Endothelial cell of umbilical vein (primary cell): ENCODE measurements around the gene MC4R. TPM values are rescaled to one million over a fixed set of nuclear protein-coding genes. Genes with fewer than 3 reads are reported as not detected.

Source experiments
- BruUV-seq: library from RNA; stranded (reverse); fragments of 400-500 nt; replicated peaks from 2 replicates; lab custom pipeline; 2021; lab: Mats Ljungman, UMichigan
- CTCF ChIA-PET: fragments of 300-600, 350-600 bp; sonication (Branson Sonifier 250); formaldehyde crosslinking; loops from one replicate; lab custom pipeline; 2021; ENCODE audit warnings: antibody characterized with exemption, inconsistent platforms; lab: Charles Lee
- POLR2A ChIA-PET: fragments of 300-600, 350-600 bp; sonication (Branson Sonifier 250); formaldehyde crosslinking; loops from one replicate; lab custom pipeline; 2021; ENCODE audit warnings: antibody characterized with exemption, inconsistent platforms; lab: Charles Lee
- DNase-seq: peaks from one replicate; pipeline ENCODE4 v3.0.0-alpha.2; 2011; ENCODE audit warnings: low read depth, low spot score
- FAIRE-seq: peaks from 2 replicates; lab custom pipeline; 2011; peaks lifted over from hg19 to GRCh38; lab: Jason Lieb, UNC
- H2AFZ ChIP-seq: 2 replicates; pipeline ENCODE4 v1.6.0; 2012; ENCODE audit warnings: low read depth, low read length, control low read depth, inconsistent platforms
- H3K27ac ChIP-seq: 2 replicates; pipeline ENCODE4 v1.5.1; 2011; ENCODE audit warnings: low read depth, mild to moderate bottlenecking, control low read depth, low read length, moderate library complexity; ENCODE audit not compliant: insufficient read depth
- H3K27me3 ChIP-seq, 2 experiments: 2 replicates each; pipeline versions ENCODE4 v1.6.0 to v1.6.1; 2011; ENCODE audit warnings: low read length in 2 of 2, mixed read lengths in 1 of 2; ENCODE audit not compliant: control insufficient read depth in 2 of 2, insufficient read depth in 2 of 2
- H3K36me3 ChIP-seq, 2 experiments: 2 replicates in 1 of 2; 3 replicates in 1 of 2; pipeline ENCODE4 v1.5.1; 2011; ENCODE audit warnings: low read length in 2 of 2, mild to moderate bottlenecking in 1 of 2, moderate library complexity in 1 of 2; ENCODE audit not compliant: control insufficient read depth in 2 of 2, insufficient read depth in 2 of 2; ENCODE audit errors: extremely low read depth in 1 of 2
- H3K4me1 ChIP-seq: 3 replicates; pipeline ENCODE4 v1.5.1; 2011; ENCODE audit warnings: mild to moderate bottlenecking, low read length; ENCODE audit not compliant: control insufficient read depth, insufficient read depth; ENCODE audit errors: extremely low read depth
- H3K4me2 ChIP-seq: 2 replicates; pipeline ENCODE4 v1.6.1; 2011; ENCODE audit warnings: low read length, control low read depth, mixed read lengths; ENCODE audit not compliant: insufficient read depth
- H3K4me3 ChIP-seq, 3 experiments: fragments of 200-600 bp in 1 of 3; sonication (generic), shearing (Covaris generic) in 1 of 3; replicated peaks in 1 of 3; 2 replicates each; pipeline ENCODE4 v1.5.1; 2011 to 2016; ENCODE audit warnings: control low read depth in 3 of 3, low read length in 3 of 3, mild to moderate bottlenecking in 2 of 3, inconsistent platforms in 1 of 3, low read depth in 1 of 3, moderate library complexity in 1 of 3; ENCODE audit not compliant: insufficient read depth in 1 of 3
- H3K79me2 ChIP-seq: 2 replicates; pipeline ENCODE4 v1.6.0; 2012; ENCODE audit warnings: low read length, inconsistent platforms; ENCODE audit not compliant: control insufficient read depth, insufficient read depth
- H3K9ac ChIP-seq: replicated peaks from 2 replicates; pipeline ENCODE3; 2011; ENCODE audit warnings: low read length, control low read depth; ENCODE audit not compliant: insufficient read depth; ENCODE audit errors: extremely low read depth
- H3K9me1 ChIP-seq: replicated peaks from 3 replicates; pipeline ENCODE4 v1.6.0; 2011; ENCODE audit warnings: mild to moderate bottlenecking, low read length; ENCODE audit not compliant: control insufficient read depth, insufficient read depth; ENCODE audit errors: extremely low read depth
- H3K9me3 ChIP-seq: replicated peaks from 2 replicates; pipeline ENCODE4 v1.5.1; 2012; ENCODE audit warnings: low read length, inconsistent platforms; ENCODE audit not compliant: control insufficient read depth, insufficient read depth
- H4K20me1 ChIP-seq: replicated peaks from 2 replicates; pipeline ENCODE3; 2011; ENCODE audit warnings: mild to moderate bottlenecking, low read length; ENCODE audit not compliant: control insufficient read depth, insufficient read depth; ENCODE audit errors: extremely low read depth
- CTCF ChIP-seq, 2 donors: IDR thresholded peaks; 1 replicate in 1 of 2; 2 replicates in 1 of 2; pipeline ENCODE4 v1.5.1; 2011; ENCODE audit warnings: low read length in 2 of 2, mild to moderate bottlenecking in 2 of 2, moderate library complexity in 2 of 2, control low read depth in 1 of 2, inconsistent platforms in 1 of 2, low read depth in 1 of 2; ENCODE audit not compliant: insufficient read depth in 1 of 2; ENCODE audit errors: extremely low read depth in 1 of 2
- EZH2 ChIP-seq: IDR thresholded peaks from 2 replicates; pipeline ENCODE4 v1.6.1; 2012; ENCODE audit warnings: borderline replicate concordance, low read depth, mild to moderate bottlenecking, moderate library complexity, low read length, inconsistent platforms; ENCODE audit not compliant: severe bottlenecking
- FOS ChIP-seq: IDR thresholded peaks from 2 replicates; pipeline ENCODE4 v1.6.1; 2011; ENCODE audit warnings: mild to moderate bottlenecking, low read length, moderate library complexity, borderline replicate concordance; ENCODE audit not compliant: insufficient read depth
- GATA2 ChIP-seq: IDR thresholded peaks from 2 replicates; pipeline ENCODE4 v1.7.0; 2011; ENCODE audit warnings: low read depth, mild to moderate bottlenecking, moderate library complexity, mixed read lengths, low read length; ENCODE audit not compliant: insufficient read length, insufficient read depth
- JUN ChIP-seq: IDR thresholded peaks from 2 replicates; pipeline ENCODE4 v1.6.1; 2011; ENCODE audit warnings: borderline replicate concordance, low read depth; ENCODE audit not compliant: insufficient read length, insufficient read depth
- MAX ChIP-seq: IDR thresholded peaks from 2 replicates; pipeline ENCODE4 v1.6.1; 2011; ENCODE audit not compliant: insufficient read depth, insufficient read length
- MYC ChIP-seq: IDR thresholded peaks from one replicate; pipeline ENCODE4 v1.6.1; 2011; ENCODE audit warnings: mild to moderate bottlenecking, low read depth, low read length
- POLR2A ChIP-seq: IDR thresholded peaks from 2 replicates; pipeline ENCODE4 v1.6.1; 2012; ENCODE audit warnings: low read depth, mild to moderate bottlenecking, control low read depth, low read length
- POLR2AphosphoS5 ChIP-seq: IDR thresholded peaks from 2 replicates; pipeline ENCODE4 v1.6.1; 2012; ENCODE audit warnings: low read depth, mild to moderate bottlenecking, control low read depth, low read length, moderate library complexity; ENCODE audit not compliant: insufficient read depth
- dilution Hi-C: fragments of 300-500 bp; cut with MboI; formaldehyde crosslinking; loops from one replicate; pipeline ENCODE4 v1.15.0; 2019; ENCODE audit warnings: low sequenced_read_pairs; ENCODE audit not compliant: extremely low pct_ligation_motif_present
- intact Hi-C: fragments of 100-400 bp; cut with micrococcal nuclease; formaldehyde crosslinking; loops from one replicate; pipeline ENCODE4 v1.10.0; 2022
- polyA plus RNA-seq, 4 experiments: library from polyadenylated mRNA; depleted of rRNA in 3 of 4; stranded (reverse) in 3 of 4; unstranded in 1 of 4; fragments of >200 nt; gene quantifications; 2 replicates each; pipeline versions ENCODE4 v1.2.1 to v1.2.3, GENCODE V29; 2011 to 2012; ENCODE audit warnings: missing spikeins in 1 of 4
- total RNA-seq: library from RNA; stranded (reverse); gene quantifications from 2 replicates; pipeline ENCODE4 v1.2.3, GENCODE V29; 2021

MC4R gene
- total and polyA plus RNA-seq, 2 donors (not counting 3 experiments of a cell fraction or from before 2014, with no cell fraction given): not detected

- FAIRE-seq (no peak), DNase-seq (no peak)
- CTCF ChIA-PET: no interaction called here
- H3K36me3 ChIP-seq: no peaks in the 10 kb centered on the region
- no peaks in the 10 kb centered on the region for H3K27me3 ChIP-seq
- no TSS peak for BruUV-seq
- TF ChIP-seq MAX (no peak), MYC (no peak), POLR2A (no peak), CTCF (IDR thresholded peaks at IDR 0.05; ENCODE audit: extremely low read depth in 1 of 2, insufficient read depth in 1 of 2, low read depth in 1 of 2, low read length in 2 of 2) (no peak), POLR2AphosphoS5 (no peak), EZH2 (no peak), FOS (no peak), JUN (no peak), GATA2 (no peak)
- no peak overlapping the region for H3K9ac ChIP-seq
- H4K20me1 ChIP-seq: no peaks in the 10 kb centered on the region
- no peaks in the 10 kb centered on the region for H3K79me2 ChIP-seq
- H3K4me3 ChIP-seq: no peak overlapping the region
- intact Hi-C loops: no loop called here
- H3K4me2 ChIP-seq: no peak overlapping the region
- POLR2A ChIA-PET: no interaction called here
- H3K4me1 ChIP-seq: no peaks in the 10 kb centered on the region
- no peaks in the 10 kb centered on the region for H3K9me3 ChIP-seq
- no peaks in the 10 kb centered on the region for H3K9me1 ChIP-seq
- no peak overlapping the region for H3K27ac ChIP-seq
- dilution Hi-C loops: no loop called here
- no peak overlapping the region for H2AFZ ChIP-seq
These were observed 45.4 kb upstream of the MC4R start for GRCh38 chr18:60417946-60418345.
